A549 (cell line): Measurements from ENCODE around the gene GPD2. TPM values are rescaled to one million over a fixed set of nuclear protein-coding genes. Genes with fewer than 3 reads are reported as not detected.

Experiments
- ATAC-seq, 2 experiments: fragments of 200-7000 bp in 1 of 2; fragments of >200 bp in 1 of 2; cut with Nextera tagmentation in 1 of 2; cut with Tn5 transposase in 1 of 2; 3 replicates each; pipeline versions ENCODE4 v1.8.0 to v1.9.1; 2018 to 2020; ENCODE audit warnings: mild to moderate bottlenecking in 1 of 2, moderate library complexity in 1 of 2
- CTCF ChIA-PET: fragments of 300-600 bp; sonication (Branson Sonifier 250); formaldehyde crosslinking; extraction: SDS; loops from one replicate; lab custom pipeline; 2021; ENCODE audit warnings: antibody characterized with exemption, inconsistent platforms; lab: Yijun Ruan, JAX
- POLR2A ChIA-PET: fragments of 350-600 bp; formaldehyde crosslinking; extraction: SDS; loops from one replicate; lab custom pipeline; 2021; ENCODE audit warnings: antibody characterized with exemption, inconsistent platforms; lab: Yijun Ruan, JAX
- DNase-seq, 2 experiments: peaks; one replicate each; pipeline versions ENCODE4 v3.0.0 to v3.0.0-alpha.2; 2011 to 2016; ENCODE audit warnings: low read depth in 1 of 2, low spot score in 1 of 2
- FAIRE-seq: peaks from 2 replicates; lab custom pipeline; 2011; peaks lifted over from hg19 to GRCh38; lab: Jason Lieb, UNC
- H3K27ac ChIP-seq, 2 experiments: fragments of >200 bp; sonication (Bioruptor Twin); formaldehyde crosslinking; 3 replicates each; pipeline ENCODE4 v1.5.1; 2016 to 2017
- H3K4me1 ChIP-seq: fragments of >200 bp; sonication (Bioruptor Twin); formaldehyde crosslinking; 3 replicates; pipeline ENCODE4 v1.6.1; 2016
- H3K4me2 ChIP-seq: fragments of >200 bp; sonication (Bioruptor Twin); formaldehyde crosslinking; 3 replicates; pipeline ENCODE4 v1.6.1; 2016
- H3K4me3 ChIP-seq: fragments of >200 bp; sonication (Bioruptor Twin); formaldehyde crosslinking; 3 replicates; pipeline ENCODE4 v1.5.1; 2016
- H3K9me3 ChIP-seq: fragments of >200 bp; sonication (Bioruptor Twin); formaldehyde crosslinking; 3 replicates; pipeline ENCODE4 v1.6.1; 2016
- CEBPB ChIP-seq, 2 experiments: fragments of >200 bp in 1 of 2; sonication (Bioruptor Twin) in 1 of 2; formaldehyde crosslinking in 1 of 2; IDR thresholded peaks; 2 replicates each; pipeline ENCODE4 v1.6.1; 2012 to 2016
- CHD2 ChIP-seq: fragments of 150-350 bp; IDR thresholded peaks from 2 replicates; pipeline ENCODE4 v1.6.1; 2014; ENCODE audit warnings: low read length; ENCODE audit not compliant: partially characterized antibody
- CTCF ChIP-seq: fragments of >200 bp; sonication (Bioruptor Twin); formaldehyde crosslinking; IDR thresholded peaks from 3 replicates; pipeline ENCODE4 v1.5.1; 2016
- EP300 ChIP-seq, 2 experiments: fragments of >200 bp; sonication (Bioruptor Twin); formaldehyde crosslinking; IDR thresholded peaks; 2 replicates in 1 of 2; 3 replicates in 1 of 2; pipeline ENCODE4 v1.6.1; 2016 to 2017
- ESRRA ChIP-seq: fragments of 150-350 bp; IDR thresholded peaks from 2 replicates; pipeline ENCODE4 v1.6.1; 2014; ENCODE audit warnings: mild to moderate bottlenecking, low read length, borderline replicate concordance
- FOSL2 ChIP-seq, 2 experiments: fragments of 450-650 bp in 1 of 2; fragments of >200 bp in 1 of 2; sonication (Bioruptor Twin) in 1 of 2; formaldehyde crosslinking; IDR thresholded peaks; 2 replicates each; pipeline versions ENCODE4 v1.5.0 to v1.6.1; 2016 to 2020; ENCODE audit warnings: mild to moderate bottlenecking in 1 of 2, moderate library complexity in 1 of 2
- FOXS1 ChIP-seq: fragments of 250-450 bp; sonication (Bioruptor Pico); IDR thresholded peaks from 2 replicates; pipeline ENCODE4 v1.5.0; 2020; ENCODE audit warnings: mild to moderate bottlenecking, moderate library complexity
- GATA3 ChIP-seq: IDR thresholded peaks from 2 replicates; pipeline ENCODE4 v1.6.1; 2012; ENCODE audit warnings: borderline replicate concordance
- JUN ChIP-seq, 2 experiments: fragments of >200 bp; sonication (Bioruptor Twin); formaldehyde crosslinking; IDR thresholded peaks; 2 replicates in 1 of 2; 3 replicates in 1 of 2; pipeline ENCODE4 v1.6.1; 2016 to 2017
- JUNB ChIP-seq: fragments of >200 bp; sonication (Bioruptor Twin); formaldehyde crosslinking; IDR thresholded peaks from 2 replicates; pipeline ENCODE4 v1.6.1; 2016
- KDM1A ChIP-seq: fragments of 200-600 bp; sonication (generic); IDR thresholded peaks from 2 replicates; pipeline ENCODE4 v1.6.1; 2016; ENCODE audit warnings: low read depth, mild to moderate bottlenecking
- MAZ ChIP-seq: fragments of 150-350 bp; IDR thresholded peaks from 2 replicates; pipeline ENCODE4 v1.6.1; 2014; ENCODE audit warnings: antibody characterized with exemption, low read depth, low read length, borderline replicate concordance
- MYC ChIP-seq: IDR thresholded peaks from 2 replicates; pipeline ENCODE4 v1.6.1; 2012; ENCODE audit warnings: mild to moderate bottlenecking, inconsistent platforms, low read length, improper control_type of control experiment, borderline replicate concordance
- PBX3 ChIP-seq: IDR thresholded peaks from 2 replicates; pipeline ENCODE4 v1.6.1; 2012
- RAD21 ChIP-seq, 2 experiments: fragments of >200 bp in 1 of 2; sonication (Bioruptor Twin) in 1 of 2; formaldehyde crosslinking in 1 of 2; IDR thresholded peaks in 1 of 2; conservative IDR thresholded peaks in 1 of 2; 2 replicates in 1 of 2; 3 replicates in 1 of 2; pipeline ENCODE4 v1.6.1; 2012 to 2018; ENCODE audit warnings: inconsistent platforms in 1 of 2
- RARB ChIP-seq: fragments of 250-450 bp; sonication (Bioruptor Pico); IDR thresholded peaks from 2 replicates; pipeline ENCODE4 v1.8.0; 2021; ENCODE audit warnings: mild to moderate bottlenecking, moderate library complexity
- TFCP2L1 ChIP-seq: fragments of 250-450 bp; sonication (Bioruptor Pico); IDR thresholded peaks from 2 replicates; pipeline ENCODE4 v1.5.0; 2021; ENCODE audit warnings: mild to moderate bottlenecking
- USF2 ChIP-seq: fragments of 450-650 bp; IDR thresholded peaks from 2 replicates; pipeline ENCODE4 v1.6.1; 2014; ENCODE audit warnings: antibody characterized with exemption
- ZNF302 ChIP-seq: fragments of 250-450 bp; sonication (Bioruptor Pico); IDR thresholded peaks from 2 replicates; pipeline ENCODE4 v1.9.0; 2021; ENCODE audit warnings: inconsistent platforms, mild to moderate bottlenecking, moderate library complexity
- ZSCAN20 ChIP-seq: fragments of 250-450 bp; sonication (Bioruptor Pico); IDR thresholded peaks from 2 replicates; pipeline ENCODE4 v1.8.0; 2022; ENCODE audit warnings: mild to moderate bottlenecking, moderate library complexity
- WGBS: methylation state at CpG from one replicate; pipeline ENCODE4 v1.1.6; 2017; ENCODE audit errors: missing lambda C conversion rate; 5-methylcytosine and 5-hydroxymethylcytosine counted together
- polyA plus RNA-seq, 4 experiments: library from polyadenylated mRNA; depleted of rRNA in 3 of 4; stranded (reverse); fragments of >200 nt; fragmentation: RNase III in 1 of 4; extraction: RNeasy Plus Mini Kit Qiagen cat#74134 plus additional on column Dnase treatment in 1 of 4; gene quantifications; 2 replicates in 3 of 4; 3 replicates in 1 of 4; pipeline ENCODE4 v1.2.3, GENCODE V29; 2011 to 2017
- TF ChIP-seq, protein P1 (sequence below): fragments of >200 bp; sonication (Bioruptor Twin); formaldehyde crosslinking; IDR thresholded peaks from 2 replicates; pipeline ENCODE4 v1.6.1; 2016
- TF ChIP-seq, protein P2 (sequence below): IDR thresholded peaks from 2 replicates; pipeline ENCODE4 v1.6.1; 2012

The GPD2 gene
- polyA plus RNA-seq, 2 of the 4 experiments (the other 2 are of a cell fraction), result 26.6 to 39.6 TPM

- no peaks in the 10 kb centered on the region for H3K9me3 ChIP-seq
- POLR2A ChIA-PET, result interaction anchor here (0.9 to 1.3 kb wide), 3 partner anchors 30 to 71 kb away, joined by 3 to 5 read pairs (median 3); no protein-coding TSS in a partner anchor
- TF ChIP-seq, protein P1, sequence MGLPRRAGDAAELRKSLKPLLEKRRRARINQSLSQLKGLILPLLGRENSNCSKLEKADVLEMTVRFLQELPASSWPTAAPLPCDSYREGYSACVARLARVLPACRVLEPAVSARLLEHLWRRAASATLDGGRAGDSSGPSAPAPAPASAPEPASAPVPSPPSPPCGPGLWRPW, result peak; percentile 71; the same call in 1 of the 2 replicates
- no peak for TF ChIP-seq RARB (CRISPR knock-in tag)
- TF ChIP-seq ESRRA, result no peak
- TF ChIP-seq ZNF302 (CRISPR knock-in tag), result no peak
- no peak for TF ChIP-seq USF2
- TF ChIP-seq GATA3, result no peak
- peak in 1 of 2 experiments; percentile 12; a peak in 1 of 5 replicates for TF ChIP-seq EP300 (IDR thresholded peaks at IDR 0.05)
- TF ChIP-seq MAZ, result no peak
- no peak for TF ChIP-seq KDM1A
- TF ChIP-seq CEBPB (IDR thresholded peaks at IDR 0.05), result peak; percentile 55 to 94
- peaks cover 22% of the 10 kb centered on the region; the same call in 2 of the 3 replicates for H3K4me1 ChIP-seq
- peak overlapping the region in 1 of 2 experiments; percentile 29; a peak in 1 of 6 replicates for H3K27ac ChIP-seq
- FAIRE-seq, result no peak
- H3K4me2 ChIP-seq, result peak overlapping the region; percentile 49
- WGBS, result 25% methylated on average over 3 of the region's 3 CpGs
- CTCF ChIA-PET, result interaction anchor here (0.6 to 1.3 kb wide), 3 partner anchors 13 to 72 kb away, joined by 3 to 5 read pairs (median 3); no protein-coding TSS in a partner anchor
- peak; percentile 8 to 71; a peak in 5 of 6 replicates for ATAC-seq
- no peak overlapping the region for H3K4me3 ChIP-seq
- peak in 1 of 2 experiments; percentile 50 for DNase-seq
Observed at GRCh38 chr2:156405586-156405985, 30.6 kb upstream of the GPD2 start.

DNA sequence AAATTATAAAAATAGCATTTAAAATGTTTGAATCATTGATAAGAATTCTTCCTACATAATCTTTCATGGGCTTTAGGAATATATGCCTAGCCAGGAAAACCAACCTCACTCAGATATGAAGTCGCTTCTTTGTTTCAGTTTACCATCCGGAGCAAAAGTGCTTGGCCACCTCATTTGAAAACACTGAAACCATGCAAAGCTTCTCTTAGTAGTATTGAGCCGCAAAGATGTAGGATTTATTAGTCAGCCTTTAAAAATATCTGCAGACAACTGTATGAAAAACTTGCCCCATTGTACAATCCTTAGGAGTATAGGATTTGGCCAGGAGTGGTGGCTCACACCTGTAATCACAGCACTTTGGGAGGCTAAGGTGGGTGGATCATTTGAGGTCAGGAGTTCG, 24.3 kb upstream of the GPD2 start:
- WGBS, result 80% methylated on average over 4 of the region's 4 CpGs
- H3K9me3 ChIP-seq, result no peaks in the 10 kb centered on the region
- ChIA-PET POLR2A (no interaction called here), CTCF (no interaction called here)
- H3K4me2 ChIP-seq, result no peak overlapping the region
- no peak overlapping the region for H3K4me3 ChIP-seq
- FAIRE-seq (no peak), ATAC-seq (no peak), DNase-seq (no peak)
- H3K4me1 ChIP-seq, result 0 out of 3 replicates have a peak, but pooled peaks cover 6% of the 10 kb centered on the region
- no peak overlapping the region for H3K27ac ChIP-seq
- TF ChIP-seq CTCF (no peak), PBX3 (no peak), CHD2 (no peak), MYC (no peak), FOSL2 (IDR thresholded peaks at IDR 0.05) (no peak), FOSL2 (CRISPR knock-in tag; IDR thresholded peaks at IDR 0.05) (no peak), RAD21 (conservative IDR thresholded peaks at IDR 0.05 in 1 of 2, IDR thresholded peaks at IDR 0.05 in 1 of 2) (no peak), ZSCAN20 (CRISPR knock-in tag) (no peak), FOXS1 (CRISPR knock-in tag) (no peak), JUN (IDR thresholded peaks at IDR 0.05) (no peak), TFCP2L1 (CRISPR knock-in tag) (no peak), JUNB (no peak)
- TF ChIP-seq, protein P2, sequence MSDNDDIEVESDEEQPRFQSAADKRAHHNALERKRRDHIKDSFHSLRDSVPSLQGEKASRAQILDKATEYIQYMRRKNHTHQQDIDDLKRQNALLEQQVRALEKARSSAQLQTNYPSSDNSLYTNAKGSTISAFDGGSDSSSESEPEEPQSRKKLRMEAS, result no peak
